GM21786 (cell line): Measurements from ENCODE around the gene ISG20.

Experiments
- ATAC-seq: cut with Tn5 transposase; IDR thresholded peaks from one replicate; pipeline ENCODE4 v1.9.1; 2021; ENCODE audit not compliant: unreplicated experiment

Gene ISG20

DNA sequence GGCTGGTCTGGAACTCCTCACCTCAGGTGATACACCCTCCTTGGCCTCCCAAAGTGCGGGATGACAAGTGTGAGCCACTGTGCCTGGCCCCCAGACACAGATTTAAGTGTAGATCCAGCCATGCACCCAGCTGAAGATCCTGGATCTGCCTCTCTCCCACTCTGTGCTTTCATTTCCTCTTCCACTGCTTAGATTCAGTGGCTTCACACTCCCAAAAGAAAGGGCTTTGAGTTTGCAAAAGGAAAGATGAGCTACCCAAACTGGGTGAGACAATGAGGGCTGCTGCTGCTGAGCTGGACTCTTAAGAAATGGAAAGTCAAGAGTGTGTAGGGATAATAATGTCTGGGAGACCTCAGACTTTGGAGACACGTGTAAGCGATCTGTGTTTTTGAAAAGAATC is 45.5 kb downstream of the ISG20 start:
- ATAC-seq: no peak

DNA sequence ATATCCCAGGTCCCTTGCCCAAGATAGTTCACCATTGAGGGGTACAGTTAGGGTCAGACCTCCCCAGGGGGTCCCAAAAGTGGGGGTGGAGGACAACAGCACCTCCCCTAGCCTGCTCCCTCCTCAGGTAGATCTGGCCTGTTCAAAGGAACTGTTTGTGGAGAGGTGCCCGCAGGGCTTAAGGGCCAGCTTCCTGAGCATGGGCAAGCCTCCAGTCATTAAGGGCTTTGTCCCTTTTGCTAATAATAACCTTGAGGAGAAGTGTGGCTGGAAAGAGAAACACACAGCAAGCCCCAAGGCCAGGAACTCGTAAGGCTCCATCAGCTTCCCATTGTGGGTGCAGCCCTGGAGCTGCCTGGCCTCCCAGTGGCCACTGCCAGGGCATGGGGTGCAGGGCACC is 47.4 kb downstream of the ISG20 start:
- ATAC-seq: no peak

DNA sequence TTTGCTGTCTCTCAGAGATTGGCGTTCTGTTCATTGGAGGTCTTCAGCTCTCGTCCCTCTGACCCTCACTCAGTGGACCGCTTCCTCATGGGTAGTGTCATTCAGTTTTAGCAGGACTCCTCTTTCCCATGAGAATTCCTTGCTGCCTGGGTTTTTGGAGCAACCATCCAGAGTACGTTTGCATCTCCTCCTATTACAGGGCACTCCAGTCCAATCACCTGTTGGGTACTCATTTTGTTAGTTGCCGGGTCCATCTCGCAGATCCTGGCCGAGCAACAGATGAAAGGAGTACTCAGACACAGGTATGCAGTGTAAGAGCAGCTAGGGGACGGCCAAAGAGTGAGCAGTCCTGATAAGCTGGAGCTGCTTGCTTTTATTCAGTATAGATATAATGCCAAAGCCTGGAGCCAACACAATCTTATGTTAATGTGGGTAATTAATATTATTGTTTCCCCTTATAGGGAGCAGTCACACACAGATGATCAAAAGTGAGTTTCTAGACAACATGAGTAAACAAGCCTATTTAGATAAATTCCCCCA is 49.6 kb downstream of the ISG20 start:
- ATAC-seq: no peak

DNA sequence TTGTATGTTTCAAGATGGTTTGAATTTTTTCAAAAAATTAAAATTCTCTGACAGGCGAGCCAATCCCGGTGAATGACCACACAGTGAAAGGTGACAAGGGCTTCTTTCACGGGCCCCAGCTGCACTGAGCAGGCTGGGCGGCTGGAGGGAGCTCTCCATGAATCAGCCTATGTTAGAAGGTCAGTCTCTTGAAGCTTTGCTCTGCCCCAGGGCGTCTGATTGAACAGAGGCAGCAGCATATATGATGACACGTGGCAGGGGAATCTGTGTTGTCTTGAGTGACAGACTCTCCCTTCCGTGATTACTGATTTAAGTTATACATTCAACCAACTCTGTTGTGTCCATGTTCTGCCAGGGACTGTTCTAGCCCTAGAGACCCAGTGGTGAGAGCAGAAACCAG is 51.5 kb downstream of the ISG20 start:
- no peak for ATAC-seq

DNA sequence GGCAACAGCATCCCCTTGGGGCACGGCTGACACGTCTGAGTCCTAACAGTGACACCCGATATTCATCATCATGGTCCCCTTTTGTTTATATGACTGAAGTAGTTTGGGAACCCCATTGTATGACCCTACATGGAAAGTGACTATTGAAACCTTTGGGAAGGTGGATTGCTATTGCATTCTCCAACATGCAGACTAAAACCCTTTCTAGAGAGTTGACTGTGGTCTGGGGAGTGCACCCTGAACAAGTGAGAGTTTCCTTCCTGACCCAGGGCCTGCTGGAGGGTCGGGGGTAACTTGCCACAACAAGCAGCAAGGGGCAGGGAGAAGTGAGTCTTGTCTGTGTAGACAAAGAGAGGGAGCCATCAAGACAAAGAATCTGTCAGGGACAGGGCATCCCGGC is 54.4 kb downstream of the ISG20 start:
- no peak for ATAC-seq

DNA sequence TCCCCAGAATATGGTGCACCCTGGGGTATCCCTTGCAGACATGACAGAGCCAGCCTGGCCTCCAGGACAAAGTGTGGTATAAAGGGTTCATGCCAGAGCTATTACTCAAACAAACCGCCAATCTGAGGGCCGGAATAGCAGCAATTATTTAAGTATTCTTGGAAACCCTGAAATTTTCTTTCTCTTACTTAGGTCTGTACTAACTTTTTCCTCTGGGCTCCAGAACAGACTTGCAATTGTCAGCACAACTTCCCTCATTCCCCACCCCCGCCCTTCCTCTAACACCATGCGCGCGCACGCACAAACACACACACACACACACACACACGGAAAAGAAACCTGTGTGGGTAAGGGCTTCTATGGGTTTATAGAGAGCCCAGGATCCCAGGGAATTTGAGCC is 56.3 kb downstream of the ISG20 start:
- ATAC-seq: no peak

DNA sequence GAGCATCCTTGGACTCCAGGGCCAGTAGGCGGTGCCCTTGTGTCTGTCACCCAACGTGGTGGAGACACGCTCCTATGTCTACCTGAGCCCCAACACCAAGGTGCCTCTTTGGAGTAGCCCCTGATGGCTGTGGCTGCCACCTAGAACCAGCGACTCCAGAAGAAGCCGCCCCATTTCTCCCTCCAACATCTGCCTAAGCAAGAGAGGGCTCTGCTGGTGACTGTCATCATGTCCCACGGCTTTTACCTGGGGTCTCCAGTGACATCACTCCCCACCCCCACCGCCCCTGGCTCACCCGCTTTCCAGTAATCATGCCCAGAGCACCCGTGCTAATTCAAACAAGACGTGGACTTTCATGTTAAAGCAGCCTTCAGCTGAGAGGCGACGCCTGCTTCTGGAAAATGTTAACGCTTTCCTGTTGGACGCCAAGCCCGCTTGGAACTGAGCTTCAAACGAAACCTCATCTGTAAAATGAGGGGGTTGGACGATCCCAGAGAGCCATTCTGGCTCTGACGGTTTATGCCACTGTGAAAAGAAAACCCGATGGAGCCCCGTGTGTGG is 57.0 kb downstream of the ISG20 start:
- no peak for ATAC-seq

DNA sequence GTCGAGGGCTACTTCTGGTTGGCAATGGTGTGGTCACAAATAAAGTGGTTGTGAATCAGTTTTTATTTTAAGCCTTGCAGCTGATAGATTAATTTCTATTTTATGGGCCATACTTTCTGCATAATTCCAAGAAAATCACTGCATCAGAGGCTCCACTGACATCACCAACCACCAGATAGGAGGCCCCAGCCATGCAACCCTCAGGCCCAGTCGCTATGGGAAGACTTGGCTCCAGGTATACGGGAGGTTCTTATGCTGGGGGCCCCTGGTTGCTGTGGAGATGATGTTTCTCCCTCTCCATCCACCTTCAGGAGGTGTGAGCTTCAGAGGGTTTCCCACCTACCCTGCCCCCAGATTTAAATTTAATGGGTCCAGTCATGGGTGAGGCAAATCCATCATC is 57.4 kb downstream of the ISG20 start:
- ATAC-seq: no peak

DNA sequence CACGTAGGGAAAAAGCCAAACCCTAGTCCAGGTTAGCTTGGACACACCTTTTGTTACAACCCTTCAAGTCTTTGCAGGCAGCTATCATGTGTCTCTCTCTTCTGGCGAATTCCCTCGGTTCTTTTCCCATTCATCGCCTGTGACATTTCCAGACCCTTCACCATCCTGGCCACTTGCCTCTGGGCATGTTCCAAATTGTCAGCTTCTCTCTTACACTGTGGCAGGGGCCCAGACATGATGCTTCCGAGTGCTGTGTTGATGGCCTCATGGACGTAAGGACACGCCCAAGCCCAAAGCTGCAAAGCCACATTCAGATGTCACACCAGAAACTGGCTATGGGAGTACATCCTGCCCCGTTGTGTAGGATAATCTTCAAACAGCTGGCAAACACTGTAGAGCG is 58.5 kb downstream of the ISG20 start:
- ATAC-seq: no peak

DNA sequence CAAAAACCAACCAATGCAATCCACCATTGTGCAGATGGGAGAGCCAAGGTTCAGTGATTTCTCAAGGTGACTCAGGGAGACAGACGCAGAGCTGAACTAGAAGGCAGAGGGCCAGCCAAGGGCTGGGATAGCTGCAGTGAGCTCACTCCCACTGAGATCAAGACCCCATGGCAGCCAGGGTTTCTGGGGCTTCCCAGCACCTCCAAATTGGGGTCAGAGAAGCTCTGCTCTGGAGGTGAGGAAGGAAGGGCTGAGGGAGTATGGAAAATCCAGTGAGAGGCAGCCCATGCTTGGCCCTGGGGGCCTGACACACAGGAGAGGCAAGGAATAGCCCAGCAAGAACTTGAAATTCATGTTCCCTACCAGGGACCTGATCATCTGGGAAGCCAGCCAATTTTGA is 61.0 kb downstream of the ISG20 start:
- no peak for ATAC-seq

DNA sequence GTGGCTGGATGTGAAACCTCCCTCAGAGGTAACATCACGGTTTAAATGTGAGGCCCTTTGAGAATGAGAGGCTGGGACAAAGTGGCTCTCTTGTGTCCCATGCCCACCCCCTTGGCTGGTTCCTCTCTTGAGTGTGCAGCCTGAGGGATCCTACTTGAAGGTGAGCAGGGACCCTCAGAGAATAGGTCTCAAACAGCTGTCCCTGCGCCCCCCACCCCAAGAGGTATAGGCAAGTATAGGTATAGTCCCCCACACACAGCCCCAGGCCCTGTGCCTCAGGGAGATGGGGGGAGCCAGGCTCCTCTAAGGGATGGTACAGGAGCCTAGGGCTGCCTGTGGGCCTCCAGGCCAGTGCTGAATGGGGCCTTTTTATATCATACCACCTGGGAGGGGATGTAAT is 61.9 kb downstream of the ISG20 start:
- ATAC-seq: no peak

DNA sequence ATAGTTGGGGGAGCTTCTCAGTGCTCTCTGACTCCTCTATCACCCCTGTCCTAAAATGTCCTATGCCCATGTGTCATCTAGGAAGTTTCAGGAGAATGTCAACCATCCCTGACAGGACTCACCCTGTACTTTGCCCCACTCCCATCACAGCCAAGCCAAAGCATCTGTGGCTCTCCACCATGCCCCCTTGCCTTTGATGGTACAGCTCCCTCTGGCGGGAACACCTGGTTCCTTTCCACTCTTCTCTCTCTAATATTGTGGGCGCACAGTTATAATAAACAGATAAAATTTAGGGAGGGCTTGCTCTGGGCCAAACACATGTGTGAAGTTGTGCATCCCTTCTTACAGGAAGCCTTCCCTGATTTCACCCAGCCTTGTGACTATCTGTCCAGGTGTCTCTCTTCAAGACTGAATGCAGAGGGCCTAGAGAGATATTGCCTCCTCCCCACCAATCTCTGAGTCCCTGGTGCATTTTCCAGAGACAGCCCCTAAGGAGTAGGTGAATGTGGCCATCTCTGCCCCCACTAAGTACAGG is 62.8 kb downstream of the ISG20 start:
- ATAC-seq: peak; percentile 70

DNA sequence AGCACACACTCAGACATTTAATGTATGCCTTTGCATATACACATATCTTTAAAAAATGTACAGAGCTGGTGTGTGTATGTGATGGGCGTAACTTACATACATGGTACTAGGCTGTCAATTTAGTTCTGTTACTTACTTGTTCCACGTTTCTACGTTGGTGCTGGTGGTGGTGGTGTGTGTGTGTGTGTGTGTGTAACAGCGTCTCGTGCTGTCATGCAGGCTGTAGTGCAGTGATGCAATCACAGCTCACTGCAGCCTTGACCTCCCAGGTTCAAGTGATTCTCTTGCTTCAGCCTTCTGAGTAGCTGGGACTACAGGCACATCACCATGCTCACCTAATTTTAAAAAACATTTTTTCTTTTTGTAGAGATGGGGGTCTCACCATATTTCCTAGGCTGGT is 64.2 kb downstream of the ISG20 start:
- no peak for ATAC-seq

DNA sequence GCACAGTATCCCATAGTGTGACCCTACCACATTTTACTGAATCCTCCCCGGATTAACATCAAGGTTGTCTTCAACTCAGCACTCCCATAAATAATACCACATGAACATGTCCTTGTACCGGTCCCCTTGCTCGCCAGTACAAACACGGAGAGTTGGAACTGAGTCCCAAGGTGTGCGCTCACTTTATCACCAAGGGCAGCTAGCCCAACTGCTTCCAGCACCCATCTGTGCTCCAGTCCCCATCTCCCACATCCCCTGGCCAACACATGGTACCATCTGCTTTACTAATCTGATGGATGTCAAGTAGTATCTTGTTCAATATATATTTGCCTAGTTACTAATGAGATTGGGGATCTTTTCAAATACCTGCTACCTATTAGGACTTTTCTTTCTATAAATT is 64.7 kb downstream of the ISG20 start:
- ATAC-seq: no peak

DNA sequence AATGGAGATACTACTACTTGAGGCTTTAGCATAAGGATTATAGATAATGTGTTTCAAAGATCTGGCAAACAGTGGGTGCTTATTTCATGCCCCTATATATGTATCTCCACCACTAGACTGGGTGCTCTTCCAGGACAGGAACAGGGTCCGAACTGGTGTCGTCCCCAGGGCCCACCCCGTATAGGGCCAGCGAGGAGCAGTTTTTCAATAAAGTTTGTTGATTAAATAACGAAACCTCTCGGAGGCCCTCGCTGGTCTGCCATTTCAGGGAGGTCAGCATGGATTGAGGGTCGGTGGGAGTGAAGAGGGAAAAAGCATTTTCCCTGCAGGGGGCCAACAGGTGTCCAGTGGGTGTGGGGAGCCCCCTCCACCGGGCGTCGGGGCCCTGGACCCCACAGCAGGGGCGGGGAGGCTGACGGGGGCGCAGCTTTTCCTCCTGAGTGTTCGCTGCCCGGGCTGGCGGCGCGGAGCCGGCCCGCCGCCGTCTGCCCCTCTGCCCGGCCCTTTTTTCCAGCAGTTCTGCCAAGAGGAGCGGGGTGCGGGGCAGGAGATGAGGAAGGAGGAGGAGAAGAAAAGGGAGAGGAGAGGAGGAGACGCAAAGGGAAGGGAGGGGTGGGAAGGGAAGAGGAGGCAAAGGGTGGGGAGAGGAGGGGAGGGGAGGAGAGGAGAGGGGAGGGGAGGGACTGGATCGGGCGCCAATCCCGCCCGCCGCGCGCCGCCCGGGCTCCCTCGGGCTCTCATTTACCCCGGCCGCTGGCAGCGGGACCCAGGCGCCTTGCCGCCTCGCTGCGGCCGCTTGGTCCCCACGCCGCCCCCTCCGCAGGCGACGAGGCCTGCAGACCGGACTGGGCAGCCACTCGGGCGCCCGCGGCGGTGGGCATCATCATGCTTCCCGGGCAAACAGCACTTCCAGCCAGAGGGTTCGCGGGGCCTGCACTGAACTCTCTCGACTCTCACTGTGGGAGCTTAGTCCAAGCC is 66.3 kb downstream of the ISG20 start:
- ATAC-seq: no peak

DNA sequence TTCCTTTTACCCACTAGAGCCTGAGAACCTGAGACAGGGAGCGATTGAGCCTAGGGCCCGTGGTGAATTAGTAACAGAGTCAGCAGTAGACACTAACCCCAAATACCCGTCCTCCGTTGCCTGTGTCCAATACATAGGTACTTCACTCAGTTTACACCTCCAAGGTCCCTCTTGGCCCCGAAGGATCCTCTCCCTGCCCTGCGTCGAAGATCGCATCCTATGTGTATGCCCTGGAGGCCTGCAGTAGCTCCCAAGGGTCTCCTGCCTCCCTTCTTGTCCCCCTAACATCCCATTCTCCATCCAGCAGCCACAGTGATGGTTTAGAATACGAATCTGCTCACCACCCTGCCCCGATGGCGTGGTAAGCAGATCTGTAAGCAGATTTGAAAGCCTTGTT is 67.0 kb downstream of the ISG20 start:
- no peak for ATAC-seq
